Kidney (tissue), 14 donors: ENCODE results near the gene CMIP. TPM values are rescaled to one million over a fixed set of nuclear protein-coding genes. Genes with fewer than 3 reads are reported as not detected.
A peak's percentile ranks its signal among the peaks of the same experiment; 100 is the strongest.

Experiments used
- DNase-seq, 5 donors: peaks; one replicate each; pipeline ENCODE4 v3.0.0-alpha.2; 2013 to 2020
- FAIRE-seq: peaks from 2 replicates; lab custom pipeline; 2012; peaks lifted over from hg19 to GRCh38; lab: Jason Lieb, UNC
- H3K27ac ChIP-seq, 2 donors: one replicate each; pipeline ENCODE4 v1.7.0; 2013; ENCODE audit warnings: low read depth in 2 of 2, low read length in 2 of 2, inconsistent platforms in 1 of 2
- H3K27me3 ChIP-seq: one replicate; pipeline ENCODE4 v1.7.1; 2013; ENCODE audit warnings: low read length, inconsistent platforms; ENCODE audit not compliant: control insufficient read depth, insufficient read depth
- H3K36me3 ChIP-seq, 3 donors: one replicate each; pipeline versions ENCODE4 v1.7.0 to v1.7.1; 2013; ENCODE audit warnings: low read length in 3 of 3, control low read depth in 1 of 3, inconsistent platforms in 1 of 3; ENCODE audit not compliant: insufficient read depth in 3 of 3, control insufficient read depth in 2 of 3
- H3K4me1 ChIP-seq, 3 donors: one replicate each; pipeline versions ENCODE4 v1.7.0 to v1.7.1; 2013; ENCODE audit warnings: low read length in 3 of 3, inconsistent platforms in 1 of 3, low read depth in 1 of 3; ENCODE audit not compliant: control insufficient read depth in 2 of 3, insufficient read depth in 2 of 3
- H3K4me3 ChIP-seq, 3 donors: one replicate each; pipeline versions ENCODE4 v1.7.0 to v1.8.1; 2013; ENCODE audit warnings: low read length in 3 of 3, control low read depth in 1 of 3, inconsistent platforms in 1 of 3
- H3K9ac ChIP-seq, 3 donors: one replicate each; pipeline versions ENCODE4 v1.7.0 to v1.7.1; 2013; ENCODE audit warnings: low read length in 3 of 3, control low read depth in 1 of 3, inconsistent platforms in 1 of 3
- H3K9me3 ChIP-seq, 3 donors: one replicate each; pipeline versions ENCODE4 v1.7.0 to v1.7.1; 2013; ENCODE audit warnings: low read length in 3 of 3, control low read depth in 1 of 3, inconsistent platforms in 1 of 3; ENCODE audit not compliant: control insufficient read depth in 2 of 3, insufficient read depth in 1 of 3
- CTCF ChIP-seq: IDR thresholded peaks from 3 replicates; pipeline ENCODE4 v1.5.1; 2012; ENCODE audit warnings: mild to moderate bottlenecking, moderate library complexity, borderline replicate concordance; ENCODE audit not compliant: insufficient read depth; ENCODE audit errors: extremely low read depth
- intact Hi-C: fragments of 100-400 bp; cut with DNase I; formaldehyde crosslinking; loops from one replicate; pipeline ENCODE4 v1.11.1; 2022
- polyA plus RNA-seq: library from polyadenylated mRNA; stranded (reverse); fragments of 350-450 nt; fragmentation: Illumina TruSeq; extraction: RNeasy Lipid Tissue Mini Kit (QIAGEN cat#74804); gene quantifications from one replicate; pipeline ENCODE4 v1.2.3, GENCODE V29; 2014; ENCODE audit warnings: low read depth, low replicate concordance; ENCODE audit not compliant: insufficient read depth
- total RNA-seq: library from RNA; stranded (reverse); fragmentation: NEBNext Ultra II Directional; extraction: Animal tissue kit (Norgen Biotek cat#: 25700); gene quantifications from one replicate; pipeline ENCODE4 v1.2.1, GENCODE V29; 2021
- donor health status: control.
- donor health status: control.
- donor health status: control.
- donor health status: control.
- donor health status: control.
- donor health status: DM: yes; HTN: yes; CAD: no.
- donor health status: Normal renal cell carcinoma (clear cell type).

CMIP gene
- total and polyA plus RNA-seq, 2 donors from 2014 or later, result 16.6 to 65.7 TPM

- Histone ChIP-seq H3K9ac (no peak overlapping the region), H3K9me3 (no peaks in the 10 kb centered on the region), H3K27me3 (no peaks in the 10 kb centered on the region), H3K4me1 (peaks cover 0 to 10% (median 6%) of the 10 kb centered on the region in 3 donors), H3K4me3 (no peak overlapping the region), H3K27ac (no peak overlapping the region), H3K36me3 (no peaks in the 10 kb centered on the region)
- no peak for TF ChIP-seq CTCF
- DNase-seq (no peak), FAIRE-seq (no peak)
- intact Hi-C loops, result no loop called here
Measured at GRCh38 chr16:81573533-81574020, 129.0 kb downstream of the CMIP start.

- intact Hi-C loops, result no loop called here
- DNase-seq (peak in 1 of 5 donors; percentile 34), FAIRE-seq (no peak)
- Histone ChIP-seq H3K27me3 (no peaks in the 10 kb centered on the region), H3K9ac (no peak overlapping the region), H3K4me3 (no peak overlapping the region), H3K9me3 (no peaks in the 10 kb centered on the region), H3K27ac (no peak overlapping the region), H3K4me1 (peaks cover 0 to 7% (median 4%) of the 10 kb centered on the region in 3 donors), H3K36me3 (no peaks in the 10 kb centered on the region)
- TF ChIP-seq CTCF, result no peak
Measured at GRCh38 chr16:81574168-81574567, 129.6 kb downstream of the CMIP start.

GRCh38 chr16:81575307-81575706, 130.7 kb downstream of the CMIP start:
- TF ChIP-seq CTCF, result no peak
- no peaks in the 10 kb centered on the region for H3K36me3 ChIP-seq
- H3K4me1 ChIP-seq, result peaks cover 0 to 7% (median 4%) of the 10 kb centered on the region in 3 donors
- no peak for DNase-seq
- H3K4me3 ChIP-seq, result no peak overlapping the region
- FAIRE-seq, result no peak
- intact Hi-C loops, result no loop called here
- H3K9ac ChIP-seq, result no peak overlapping the region
- H3K9me3 ChIP-seq, result no peaks in the 10 kb centered on the region
- no peaks in the 10 kb centered on the region for H3K27me3 ChIP-seq
- H3K27ac ChIP-seq, result no peak overlapping the region

- Histone ChIP-seq H3K4me1 (peaks cover 0 to 7% (median 4%) of the 10 kb centered on the region in 3 donors), H3K9me3 (no peaks in the 10 kb centered on the region), H3K9ac (no peak overlapping the region), H3K27ac (no peak overlapping the region), H3K4me3 (no peak overlapping the region), H3K36me3 (no peaks in the 10 kb centered on the region), H3K27me3 (no peaks in the 10 kb centered on the region)
- intact Hi-C loops, result no loop called here
- no peak for TF ChIP-seq CTCF
- FAIRE-seq, result no peak
- DNase-seq, result no peak
Measured at GRCh38 chr16:81575834-81576233, 131.2 kb downstream of the CMIP start.
